ENCODE data around the gene IGFBP6. TPM values are rescaled to one million over a fixed set of nuclear protein-coding genes. Genes with fewer than 3 reads are reported as not detected.

IGFBP6 gene
- total and polyA plus RNA-seq, 2 donors (not counting 1 experiment from before 2014, with no cell fraction given) = 0.30 TPM; not detected in 1

DNA sequence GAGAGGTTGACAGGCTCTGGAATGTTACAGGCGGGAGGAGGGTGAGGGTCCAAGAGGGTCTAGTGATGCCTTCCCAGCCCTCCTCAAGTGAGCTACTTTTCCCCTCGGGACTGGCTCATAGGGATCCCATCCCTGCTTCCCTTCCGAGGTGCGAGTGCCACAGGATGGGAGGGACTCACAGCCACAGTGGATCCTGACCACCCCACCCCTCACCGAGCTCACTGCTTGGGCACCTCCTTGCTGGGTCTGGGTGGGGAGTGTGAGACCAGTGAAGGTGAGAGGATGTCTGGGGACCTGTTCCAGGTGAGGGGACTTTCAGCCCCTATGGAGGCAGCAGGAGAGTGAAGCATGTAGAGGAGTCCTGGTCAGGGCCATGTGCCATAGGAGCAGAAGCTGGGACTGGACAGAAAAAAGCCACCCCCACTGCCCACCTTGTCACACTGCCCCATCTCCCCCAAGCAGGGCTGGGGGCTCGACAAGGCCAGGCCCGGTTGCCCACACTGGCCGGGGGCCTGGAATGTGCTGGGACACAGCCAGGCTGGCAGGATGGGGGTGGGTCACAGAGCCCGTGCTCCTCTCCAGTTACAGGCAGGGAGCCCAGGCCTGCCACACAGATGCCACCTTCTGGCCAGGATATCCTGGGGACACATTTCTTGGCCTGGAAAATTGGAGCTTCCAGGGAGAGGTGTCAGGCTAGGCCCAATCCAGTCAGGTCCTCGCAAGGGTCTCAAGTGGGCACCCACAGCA is 49.3 kb upstream of the IGFBP6 start:
- H3K9me3 ChIP-seq (ENCODE audit: control extremely low read depth in 1 of 3, control insufficient read depth in 2 of 3, insufficient read depth in 1 of 3, low read length in 2 of 3) = no peaks in the 10 kb centered on the region
- Mint-ChIP-seq H3K4me1 (peaks cover 9% of the 10 kb centered on the region), H3K27me3 (no peaks in the 10 kb centered on the region), H3K27ac (peak overlapping the region; percentile 79), H3K9me3 (ENCODE audit: insufficient read depth) (no peaks in the 10 kb centered on the region), H3K4me3 (peak overlapping the region; percentile 69)
- H4K20me1 ChIP-seq (ENCODE audit: control insufficient read depth, insufficient read depth, low read length, poor library complexity, severe bottlenecking) = no peaks in the 10 kb centered on the region
- H3K36me3 ChIP-seq (replicated peaks in 1 of 2; ENCODE audit: control extremely low read depth in 1 of 2, control insufficient read depth in 1 of 2, extremely low read depth in 1 of 2, insufficient read depth in 2 of 2, low read length in 1 of 2) = no peaks in the 10 kb centered on the region
- H3K4me1 ChIP-seq (ENCODE audit: control insufficient read depth in 2 of 2, insufficient read depth in 2 of 2, low read length in 2 of 2) = peaks cover 13 to 17% of the 10 kb centered on the region in 2 donors
- DNase-seq (peak; percentile 35), ATAC-seq (ENCODE audit: low read depth) (no peak)
- peak overlapping the region; percentile 70 for H3K9ac ChIP-seq (ENCODE audit: low read length)
- WGBS (ENCODE audit: insufficient coverage) = 97% methylated on average over 4 of the region's 10 CpGs
- ChIA-PET CTCF (interaction anchor here (1.0 to 3.2 kb wide), 5 partner anchors 9 to 51 kb away, joined by 3 to 17 read pairs (median 7); no protein-coding TSS in a partner anchor), POLR2A (interaction anchor here (0.9 to 1.2 kb wide), 2 partner anchors 42 to 208 kb away, joined by 3 to 4 read pairs; partner anchors contain the start of gene EIF4B)
- H3K27me3 ChIP-seq (replicated peaks in 1 of 4; ENCODE audit: control extremely low read depth in 1 of 4, control insufficient read depth in 3 of 4, insufficient read depth in 4 of 4, low read length in 3 of 4) = peaks cover 0 to 2% (median 0%) of the 10 kb centered on the region in 4 experiments
- peak overlapping the region; percentile 38 to 65 for H3K27ac ChIP-seq (ENCODE audit: low read length in 2 of 2)
- intact Hi-C loops (cut with micrococcal nuclease) = no loop called here
- H2AFZ ChIP-seq (ENCODE audit: insufficient read depth, low read depth, low read length, poor library complexity, severe bottlenecking) = peak overlapping the region; percentile 94
- peak overlapping the region; percentile 91 for H3K4me2 ChIP-seq (replicated peaks; ENCODE audit: low read depth, low read length, poor library complexity, severe bottlenecking)
- H3K79me2 ChIP-seq (ENCODE audit: control insufficient read depth, insufficient read depth, low read length) = no peaks in the 10 kb centered on the region
- TF ChIP-seq EZH2 (IDR thresholded peaks at IDR 0.05; ENCODE audit: borderline replicate concordance, insufficient read depth, low read depth, low read length, poor library complexity, severe bottlenecking) = no peak
- TF ChIP-seq, protein P1, sequence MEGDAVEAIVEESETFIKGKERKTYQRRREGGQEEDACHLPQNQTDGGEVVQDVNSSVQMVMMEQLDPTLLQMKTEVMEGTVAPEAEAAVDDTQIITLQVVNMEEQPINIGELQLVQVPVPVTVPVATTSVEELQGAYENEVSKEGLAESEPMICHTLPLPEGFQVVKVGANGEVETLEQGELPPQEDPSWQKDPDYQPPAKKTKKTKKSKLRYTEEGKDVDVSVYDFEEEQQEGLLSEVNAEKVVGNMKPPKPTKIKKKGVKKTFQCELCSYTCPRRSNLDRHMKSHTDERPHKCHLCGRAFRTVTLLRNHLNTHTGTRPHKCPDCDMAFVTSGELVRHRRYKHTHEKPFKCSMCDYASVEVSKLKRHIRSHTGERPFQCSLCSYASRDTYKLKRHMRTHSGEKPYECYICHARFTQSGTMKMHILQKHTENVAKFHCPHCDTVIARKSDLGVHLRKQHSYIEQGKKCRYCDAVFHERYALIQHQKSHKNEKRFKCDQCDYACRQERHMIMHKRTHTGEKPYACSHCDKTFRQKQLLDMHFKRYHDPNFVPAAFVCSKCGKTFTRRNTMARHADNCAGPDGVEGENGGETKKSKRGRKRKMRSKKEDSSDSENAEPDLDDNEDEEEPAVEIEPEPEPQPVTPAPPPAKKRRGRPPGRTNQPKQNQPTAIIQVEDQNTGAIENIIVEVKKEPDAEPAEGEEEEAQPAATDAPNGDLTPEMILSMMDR (IDR thresholded peaks at IDR 0.05) = no peak
- peak overlapping the region in 3 of 5 experiments; percentile 47 to 59 (median 55) for H3K4me3 ChIP-seq (ENCODE audit: control extremely low read depth in 1 of 5, extremely low read depth in 1 of 5, insufficient read depth in 1 of 5, low read depth in 2 of 5, low read length in 4 of 5)

Data from B cell (primary cell).